GM23338 (cell line): ENCODE data around the gene ARPC4. TPM values are rescaled to one million over a fixed set of nuclear protein-coding genes. Genes with fewer than 3 reads are reported as not detected.

Source experiments
- ATAC-seq: fragments of 200-7000 bp; cut with Tn5 transposase; 3 replicates; pipeline ENCODE4 v1.9.1; 2020
- DNase-seq: peaks from one replicate; pipeline ENCODE4 v3.0.0-alpha.2; 2015; ENCODE audit warnings: low spot score
- H2AFZ ChIP-seq: fragments of 200-600 bp; sonication (generic); 2 replicates; pipeline ENCODE4 v1.8.0; 2016; ENCODE audit warnings: antibody characterized with exemption, mild to moderate bottlenecking, moderate library complexity
- H3F3A ChIP-seq: fragments of 200-600 bp; sonication (generic); replicated peaks from 2 replicates; pipeline ENCODE4 v1.8.0; 2017; ENCODE audit warnings: antibody characterized with exemption, mixed run types, low read depth
- H3K27ac ChIP-seq: fragments of 200-600 bp; sonication (generic); 2 replicates; pipeline ENCODE4 v1.6.1; 2016; ENCODE audit warnings: low read depth
- H3K27me3 ChIP-seq: fragments of 200-600 bp; sonication (generic); 2 replicates; pipeline ENCODE4 v1.8.0; 2016; ENCODE audit warnings: mild to moderate bottlenecking, mixed run types, moderate library complexity; ENCODE audit not compliant: insufficient read depth
- H3K36me3 ChIP-seq: fragments of 200-600 bp; sonication (generic); 2 replicates; pipeline ENCODE4 v1.8.0; 2016; ENCODE audit warnings: mild to moderate bottlenecking; ENCODE audit not compliant: insufficient read depth
- H3K4me1 ChIP-seq: fragments of 200-600 bp; sonication (generic); 2 replicates; pipeline ENCODE4 v1.8.0; 2016; ENCODE audit warnings: mild to moderate bottlenecking, moderate library complexity; ENCODE audit not compliant: insufficient read depth
- H3K4me2 ChIP-seq: fragments of 200-600 bp; sonication (generic); 2 replicates; pipeline ENCODE4 v1.7.1; 2017; ENCODE audit warnings: mixed run types
- H3K4me3 ChIP-seq: fragments of 200-600 bp; sonication (generic); 2 replicates; pipeline ENCODE4 v1.6.1; 2016; ENCODE audit warnings: mixed run types
- H3K79me2 ChIP-seq: fragments of 200-600 bp; sonication (generic); replicated peaks from 2 replicates; pipeline ENCODE4 v1.8.0; 2017; ENCODE audit warnings: mild to moderate bottlenecking; ENCODE audit not compliant: insufficient read depth
- H3K9me2 ChIP-seq: fragments of 200-600 bp; sonication (generic); 2 replicates; pipeline ENCODE4 v1.8.0; 2017; ENCODE audit not compliant: insufficient read depth
- H4K20me1 ChIP-seq: fragments of 200-600 bp; sonication (generic); replicated peaks from 2 replicates; pipeline ENCODE4 v1.8.0; 2017; ENCODE audit warnings: mild to moderate bottlenecking; ENCODE audit not compliant: insufficient read depth
- H3K27ac Mint-ChIP-seq: 2 replicates; pipeline ENCODE4 v1.8.0; 2020; ENCODE audit warnings: inconsistent platforms, mild to moderate bottlenecking, moderate library complexity, mixed read lengths
- H3K27me3 Mint-ChIP-seq: 3 replicates; pipeline ENCODE4 v1.8.0; 2022; ENCODE audit warnings: low read depth, mild to moderate bottlenecking, moderate library complexity, mixed read lengths, inconsistent platforms; ENCODE audit not compliant: insufficient read depth, poor library complexity
- H3K36me3 Mint-ChIP-seq: 3 replicates; pipeline ENCODE4 v1.8.0; 2021; ENCODE audit warnings: low read depth, mild to moderate bottlenecking, inconsistent platforms, moderate library complexity, mixed read lengths
- H3K4me1 Mint-ChIP-seq: 3 replicates; pipeline ENCODE4 v1.8.0; 2020; ENCODE audit warnings: mild to moderate bottlenecking, inconsistent platforms, mixed read lengths
- H3K4me3 Mint-ChIP-seq: 3 replicates; pipeline ENCODE4 v1.8.0; 2021; ENCODE audit warnings: moderate library complexity, mild to moderate bottlenecking, inconsistent platforms, mixed read lengths
- H3K9me3 Mint-ChIP-seq: 3 replicates; pipeline ENCODE4 v1.8.0; 2020; ENCODE audit warnings: moderate library complexity, mild to moderate bottlenecking, inconsistent platforms, mixed read lengths
- CREB1 ChIP-seq: fragments of 250-450 bp; sonication (Bioruptor Pico); IDR thresholded peaks from 2 replicates; pipeline ENCODE4 v1.5.0; 2020; ENCODE audit warnings: low read depth, mild to moderate bottlenecking, moderate library complexity
- EZH2 ChIP-seq: fragments of 200-600 bp; sonication (generic); IDR thresholded peaks from one replicate; pipeline ENCODE4 v1.8.0; 2017; ENCODE audit warnings: antibody characterized with exemption, mild to moderate bottlenecking, low read depth; ENCODE audit not compliant: unreplicated experiment
- JUNB ChIP-seq: IDR thresholded peaks from one replicate; pipeline ENCODE4 v1.6.1; 2016; ENCODE audit warnings: antibody characterized with exemption; ENCODE audit not compliant: unreplicated experiment
- POLR2AphosphoS5 ChIP-seq: IDR thresholded peaks from 2 replicates; pipeline ENCODE4 v1.6.1; 2016; ENCODE audit warnings: antibody characterized with exemption, low read depth
- STAT1 ChIP-seq: IDR thresholded peaks from one replicate; pipeline ENCODE4 v1.6.1; 2016; ENCODE audit warnings: antibody characterized with exemption; ENCODE audit not compliant: unreplicated experiment
- polyA plus RNA-seq: library from polyadenylated mRNA; unstranded; fragments of >200 nt; fragmentation: Nextera tagmentation; extraction: Ambion mirVana; gene quantifications from 2 replicates; pipeline ENCODE4 v1.2.1, GENCODE V29; 2016
- total RNA-seq: library from RNA; depleted of rRNA; stranded (reverse); fragments of >200 nt; shearing (Covaris generic); gene quantifications from 2 replicates; pipeline ENCODE4 v1.2.3, GENCODE V29; 2014
- TF ChIP-seq, protein P1 (sequence below): fragments of 250-450 bp; sonication (Bioruptor Pico); IDR thresholded peaks from 2 replicates; pipeline ENCODE4 v1.5.0; 2020; ENCODE audit warnings: mild to moderate bottlenecking, moderate library complexity
- TF ChIP-seq, protein P2 (sequence below): IDR thresholded peaks from one replicate; pipeline ENCODE4 v1.6.1; 2018; ENCODE audit warnings: antibody characterized with exemption; ENCODE audit not compliant: unreplicated experiment

The ARPC4 gene
- total and polyA plus RNA-seq, 2 experiments from 2014 or later: 71.9 to 176 TPM

DNA sequence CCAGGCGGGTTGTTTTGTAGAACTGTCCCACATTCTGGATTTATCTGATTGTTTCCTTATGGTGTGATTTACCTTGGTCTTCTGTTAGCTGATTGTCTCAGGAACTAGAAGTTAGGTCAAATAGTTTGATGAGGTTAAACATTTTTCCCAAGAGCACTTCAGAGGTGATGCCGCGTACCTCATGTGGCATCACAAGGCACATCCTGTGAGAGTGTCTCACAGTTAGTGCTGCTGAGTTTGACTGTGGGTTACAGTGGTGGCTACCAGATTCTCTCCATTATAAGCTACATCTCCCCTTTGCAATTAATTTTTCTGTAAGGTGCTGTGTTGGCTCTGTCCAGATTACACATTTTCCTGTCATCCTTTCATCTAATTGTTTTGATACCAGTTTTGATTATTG lies 38.4 kb downstream of the ARPC4 start:
- H3K4me2 ChIP-seq: no peak overlapping the region
- ATAC-seq: no peak
- no peak for TF ChIP-seq EZH2
- TF ChIP-seq, protein P1, sequence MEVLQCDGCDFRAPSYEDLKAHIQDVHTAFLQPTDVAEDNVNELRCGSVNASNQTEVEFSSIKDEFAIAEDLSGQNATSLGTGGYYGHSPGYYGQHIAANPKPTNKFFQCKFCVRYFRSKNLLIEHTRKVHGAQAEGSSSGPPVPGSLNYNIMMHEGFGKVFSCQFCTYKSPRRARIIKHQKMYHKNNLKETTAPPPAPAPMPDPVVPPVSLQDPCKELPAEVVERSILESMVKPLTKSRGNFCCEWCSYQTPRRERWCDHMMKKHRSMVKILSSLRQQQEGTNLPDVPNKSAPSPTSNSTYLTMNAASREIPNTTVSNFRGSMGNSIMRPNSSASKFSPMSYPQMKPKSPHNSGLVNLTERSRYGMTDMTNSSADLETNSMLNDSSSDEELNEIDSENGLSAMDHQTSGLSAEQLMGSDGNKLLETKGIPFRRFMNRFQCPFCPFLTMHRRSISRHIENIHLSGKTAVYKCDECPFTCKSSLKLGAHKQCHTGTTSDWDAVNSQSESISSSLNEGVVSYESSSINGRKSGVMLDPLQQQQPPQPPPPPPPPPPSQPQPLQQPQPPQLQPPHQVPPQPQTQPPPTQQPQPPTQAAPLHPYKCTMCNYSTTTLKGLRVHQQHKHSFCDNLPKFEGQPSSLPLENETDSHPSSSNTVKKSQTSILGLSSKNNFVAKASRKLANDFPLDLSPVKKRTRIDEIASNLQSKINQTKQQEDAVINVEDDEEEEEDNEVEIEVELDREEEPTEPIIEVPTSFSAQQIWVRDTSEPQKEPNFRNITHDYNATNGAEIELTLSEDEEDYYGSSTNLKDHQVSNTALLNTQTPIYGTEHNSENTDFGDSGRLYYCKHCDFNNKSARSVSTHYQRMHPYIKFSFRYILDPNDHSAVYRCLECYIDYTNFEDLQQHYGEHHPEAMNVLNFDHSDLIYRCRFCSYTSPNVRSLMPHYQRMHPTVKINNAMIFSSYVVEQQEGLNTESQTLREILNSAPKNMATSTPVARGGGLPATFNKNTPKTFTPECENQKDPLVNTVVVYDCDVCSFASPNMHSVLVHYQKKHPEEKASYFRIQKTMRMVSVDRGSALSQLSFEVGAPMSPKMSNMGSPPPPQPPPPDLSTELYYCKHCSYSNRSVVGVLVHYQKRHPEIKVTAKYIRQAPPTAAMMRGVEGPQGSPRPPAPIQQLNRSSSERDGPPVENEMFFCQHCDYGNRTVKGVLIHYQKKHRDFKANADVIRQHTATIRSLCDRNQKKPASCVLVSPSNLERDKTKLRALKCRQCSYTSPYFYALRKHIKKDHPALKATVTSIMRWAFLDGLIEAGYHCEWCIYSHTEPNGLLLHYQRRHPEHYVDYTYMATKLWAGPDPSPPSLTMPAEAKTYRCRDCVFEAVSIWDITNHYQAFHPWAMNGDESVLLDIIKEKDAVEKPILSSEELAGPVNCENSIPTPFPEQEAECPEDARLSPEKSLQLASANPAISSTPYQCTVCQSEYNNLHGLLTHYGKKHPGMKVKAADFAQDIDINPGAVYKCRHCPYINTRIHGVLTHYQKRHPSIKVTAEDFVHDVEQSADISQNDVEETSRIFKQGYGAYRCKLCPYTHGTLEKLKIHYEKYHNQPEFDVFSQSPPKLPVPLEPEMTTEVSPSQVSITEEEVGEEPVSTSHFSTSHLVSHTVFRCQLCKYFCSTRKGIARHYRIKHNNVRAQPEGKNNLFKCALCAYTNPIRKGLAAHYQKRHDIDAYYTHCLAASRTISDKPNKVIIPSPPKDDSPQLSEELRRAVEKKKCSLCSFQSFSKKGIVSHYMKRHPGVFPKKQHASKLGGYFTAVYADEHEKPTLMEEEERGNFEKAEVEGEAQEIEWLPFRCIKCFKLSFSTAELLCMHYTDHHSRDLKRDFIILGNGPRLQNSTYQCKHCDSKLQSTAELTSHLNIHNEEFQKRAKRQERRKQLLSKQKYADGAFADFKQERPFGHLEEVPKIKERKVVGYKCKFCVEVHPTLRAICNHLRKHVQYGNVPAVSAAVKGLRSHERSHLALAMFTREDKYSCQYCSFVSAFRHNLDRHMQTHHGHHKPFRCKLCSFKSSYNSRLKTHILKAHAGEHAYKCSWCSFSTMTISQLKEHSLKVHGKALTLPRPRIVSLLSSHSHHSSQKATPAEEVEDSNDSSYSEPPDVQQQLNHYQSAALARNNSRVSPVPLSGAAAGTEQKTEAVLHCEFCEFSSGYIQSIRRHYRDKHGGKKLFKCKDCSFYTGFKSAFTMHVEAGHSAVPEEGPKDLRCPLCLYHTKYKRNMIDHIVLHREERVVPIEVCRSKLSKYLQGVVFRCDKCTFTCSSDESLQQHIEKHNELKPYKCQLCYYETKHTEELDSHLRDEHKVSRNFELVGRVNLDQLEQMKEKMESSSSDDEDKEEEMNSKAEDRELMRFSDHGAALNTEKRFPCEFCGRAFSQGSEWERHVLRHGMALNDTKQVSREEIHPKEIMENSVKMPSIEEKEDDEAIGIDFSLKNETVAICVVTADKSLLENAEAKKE (CRISPR knock-in tag): no peak
- H3K27ac ChIP-seq: 0 out of 2 replicates have a peak overlapping the region, but pooled peaks have one; percentile 26
- no peaks in the 10 kb centered on the region for H3K4me1 Mint-ChIP-seq
- H3K36me3 Mint-ChIP-seq: peaks cover 3% of the 10 kb centered on the region; the same call in 2 of the 3 replicates
- no peaks in the 10 kb centered on the region for H3K27me3 ChIP-seq
- H3K9me3 Mint-ChIP-seq: no peaks in the 10 kb centered on the region
- H4K20me1 ChIP-seq: no peaks in the 10 kb centered on the region; the same call in 1 of the 2 replicates
- no peaks in the 10 kb centered on the region for H3K36me3 ChIP-seq
- no peak overlapping the region for H3K4me3 Mint-ChIP-seq
- peaks cover 6% of the 10 kb centered on the region for H3K27me3 Mint-ChIP-seq
- H3F3A ChIP-seq: no peaks in the 10 kb centered on the region
- H3K4me3 ChIP-seq: no peak overlapping the region
- no peaks in the 10 kb centered on the region for H3K9me2 ChIP-seq
- H2AFZ ChIP-seq: no peak overlapping the region
- H3K79me2 ChIP-seq: no peaks in the 10 kb centered on the region
- H3K27ac Mint-ChIP-seq: no peak overlapping the region
- no peaks in the 10 kb centered on the region for H3K4me1 ChIP-seq
- no peak for DNase-seq

DNA sequence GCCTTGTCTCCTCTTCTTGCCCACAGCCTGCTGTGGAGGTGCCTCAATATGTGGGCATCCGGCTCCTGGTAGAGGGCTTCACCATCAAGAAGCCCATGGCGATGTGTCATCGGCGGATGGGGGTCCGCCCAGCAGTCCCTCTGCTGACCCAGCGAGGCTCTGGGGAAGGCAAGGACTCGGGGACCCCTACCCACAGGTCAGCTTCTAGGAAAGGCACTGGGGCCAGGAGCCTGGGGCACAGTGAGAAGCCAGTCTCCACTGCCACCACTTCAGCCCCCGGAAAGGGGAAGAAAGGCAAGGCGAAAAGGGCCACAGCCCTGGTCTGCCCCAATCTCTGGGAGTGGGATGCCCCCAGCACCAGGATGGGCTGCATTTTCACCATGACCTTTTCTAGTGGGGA lies 40.2 kb downstream of the ARPC4 start:
- H3K79me2 ChIP-seq: no peaks in the 10 kb centered on the region
- H3K27ac ChIP-seq: no peak overlapping the region
- H3F3A ChIP-seq: no peaks in the 10 kb centered on the region
- H4K20me1 ChIP-seq: no peaks in the 10 kb centered on the region; the same call in 1 of the 2 replicates
- H3K4me1 ChIP-seq: no peaks in the 10 kb centered on the region
- H2AFZ ChIP-seq: no peak overlapping the region
- H3K27me3 ChIP-seq: no peaks in the 10 kb centered on the region
- no peak for ATAC-seq
- H3K4me2 ChIP-seq: no peak overlapping the region
- no peak overlapping the region for H3K4me3 ChIP-seq
- no peaks in the 10 kb centered on the region for H3K36me3 ChIP-seq
- H3K9me3 Mint-ChIP-seq: no peaks in the 10 kb centered on the region
- H3K36me3 Mint-ChIP-seq: peaks cover 7% of the 10 kb centered on the region
- no peak overlapping the region for H3K4me3 Mint-ChIP-seq
- H3K27ac Mint-ChIP-seq: no peak overlapping the region
- DNase-seq: no peak
- H3K4me1 Mint-ChIP-seq: no peaks in the 10 kb centered on the region
- peaks cover 8% of the 10 kb centered on the region for H3K27me3 Mint-ChIP-seq
- no peaks in the 10 kb centered on the region for H3K9me2 ChIP-seq
- no peak for TF ChIP-seq JUNB
- TF ChIP-seq STAT1: no peak
- no peak for TF ChIP-seq CREB1 (CRISPR knock-in tag)
- TF ChIP-seq POLR2AphosphoS5: no peak
- TF ChIP-seq, protein P2, sequence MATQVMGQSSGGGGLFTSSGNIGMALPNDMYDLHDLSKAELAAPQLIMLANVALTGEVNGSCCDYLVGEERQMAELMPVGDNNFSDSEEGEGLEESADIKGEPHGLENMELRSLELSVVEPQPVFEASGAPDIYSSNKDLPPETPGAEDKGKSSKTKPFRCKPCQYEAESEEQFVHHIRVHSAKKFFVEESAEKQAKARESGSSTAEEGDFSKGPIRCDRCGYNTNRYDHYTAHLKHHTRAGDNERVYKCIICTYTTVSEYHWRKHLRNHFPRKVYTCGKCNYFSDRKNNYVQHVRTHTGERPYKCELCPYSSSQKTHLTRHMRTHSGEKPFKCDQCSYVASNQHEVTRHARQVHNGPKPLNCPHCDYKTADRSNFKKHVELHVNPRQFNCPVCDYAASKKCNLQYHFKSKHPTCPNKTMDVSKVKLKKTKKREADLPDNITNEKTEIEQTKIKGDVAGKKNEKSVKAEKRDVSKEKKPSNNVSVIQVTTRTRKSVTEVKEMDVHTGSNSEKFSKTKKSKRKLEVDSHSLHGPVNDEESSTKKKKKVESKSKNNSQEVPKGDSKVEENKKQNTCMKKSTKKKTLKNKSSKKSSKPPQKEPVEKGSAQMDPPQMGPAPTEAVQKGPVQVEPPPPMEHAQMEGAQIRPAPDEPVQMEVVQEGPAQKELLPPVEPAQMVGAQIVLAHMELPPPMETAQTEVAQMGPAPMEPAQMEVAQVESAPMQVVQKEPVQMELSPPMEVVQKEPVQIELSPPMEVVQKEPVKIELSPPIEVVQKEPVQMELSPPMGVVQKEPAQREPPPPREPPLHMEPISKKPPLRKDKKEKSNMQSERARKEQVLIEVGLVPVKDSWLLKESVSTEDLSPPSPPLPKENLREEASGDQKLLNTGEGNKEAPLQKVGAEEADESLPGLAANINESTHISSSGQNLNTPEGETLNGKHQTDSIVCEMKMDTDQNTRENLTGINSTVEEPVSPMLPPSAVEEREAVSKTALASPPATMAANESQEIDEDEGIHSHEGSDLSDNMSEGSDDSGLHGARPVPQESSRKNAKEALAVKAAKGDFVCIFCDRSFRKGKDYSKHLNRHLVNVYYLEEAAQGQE: no peak
